DMS153 treated with DMSO at 0.1 percent for 48 hours (cell line): ENCODE measurements around the gene HDAC4.

Source experiments
- DNase-seq: peaks from one replicate; lab custom pipeline; 2025; ENCODE audit not compliant: unreplicated experiment; lab: John Stamatoyannopoulos, UW

Gene HDAC4

DNA sequence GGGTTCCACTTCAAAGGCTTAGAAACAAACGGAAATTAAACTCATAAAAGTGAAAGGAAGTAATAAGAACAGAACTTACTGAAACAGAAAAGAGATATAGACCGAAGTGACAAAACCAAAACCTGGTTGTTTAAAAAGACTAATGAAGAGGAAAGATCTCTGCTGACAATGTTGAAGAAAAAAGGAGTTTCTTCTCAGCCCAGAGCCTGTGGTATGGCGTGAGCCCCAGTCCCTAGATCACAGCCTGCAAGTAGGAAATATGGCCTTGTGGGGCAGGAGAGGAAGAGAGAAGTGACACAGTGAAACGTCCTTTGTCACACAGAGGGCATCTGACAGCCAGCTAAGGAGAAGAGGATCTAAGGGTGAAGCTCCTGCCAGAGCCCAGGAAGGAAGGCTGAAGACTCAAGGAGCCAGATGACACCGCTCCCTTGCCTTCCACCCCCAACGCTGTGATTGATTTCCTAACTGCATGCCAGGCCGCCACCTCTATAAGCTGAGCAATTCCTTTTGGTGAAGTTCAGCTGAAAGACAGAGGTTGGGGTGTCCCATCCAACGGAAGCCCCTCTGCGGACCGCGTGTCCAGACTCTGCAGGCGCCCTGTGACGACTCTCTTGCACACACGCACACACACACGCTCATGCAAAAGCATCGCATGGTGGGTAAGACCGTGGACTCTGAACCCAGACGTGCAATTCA lies 141.1 kb downstream of the HDAC4 start:
- no peak for DNase-seq

DNA sequence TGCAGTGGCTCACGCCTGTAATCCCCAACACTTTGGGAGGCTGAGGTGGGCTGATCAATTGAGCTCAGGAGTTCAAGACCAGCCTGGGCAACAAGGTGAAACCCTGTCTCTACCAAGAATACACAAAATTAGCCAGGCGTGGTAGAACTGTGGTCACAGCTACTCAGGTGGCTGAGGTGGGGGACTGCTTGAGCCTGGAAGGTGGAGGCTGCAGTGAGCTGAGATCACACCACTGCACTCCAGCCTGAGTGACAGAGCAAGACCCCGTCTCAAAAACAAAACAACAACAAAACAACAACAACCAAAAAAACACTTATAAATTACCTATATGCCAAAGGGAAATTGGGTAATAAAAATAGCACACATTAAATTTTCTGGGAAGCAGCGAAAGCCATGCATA lies 141.6 kb downstream of the HDAC4 start:
- DNase-seq: no peak

DNA sequence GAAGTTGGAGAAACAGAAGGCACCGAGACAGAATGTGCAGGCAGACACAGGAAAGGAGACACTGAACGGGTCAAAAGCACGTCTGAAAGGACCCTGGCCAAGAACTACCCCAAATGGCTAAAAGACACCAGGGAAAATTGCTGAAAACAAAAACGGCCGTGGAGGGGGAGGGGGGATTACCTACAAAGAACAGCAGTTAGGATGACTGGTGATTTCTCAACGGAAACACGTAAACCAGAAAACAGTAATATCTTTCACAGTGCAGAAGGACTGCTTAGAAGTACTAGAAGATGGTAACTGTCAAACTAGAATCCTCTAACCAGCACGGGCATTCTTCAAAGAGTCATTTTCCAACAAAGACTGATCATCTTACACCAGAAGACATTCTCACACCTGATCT lies 142.6 kb downstream of the HDAC4 start:
- no peak for DNase-seq

DNA sequence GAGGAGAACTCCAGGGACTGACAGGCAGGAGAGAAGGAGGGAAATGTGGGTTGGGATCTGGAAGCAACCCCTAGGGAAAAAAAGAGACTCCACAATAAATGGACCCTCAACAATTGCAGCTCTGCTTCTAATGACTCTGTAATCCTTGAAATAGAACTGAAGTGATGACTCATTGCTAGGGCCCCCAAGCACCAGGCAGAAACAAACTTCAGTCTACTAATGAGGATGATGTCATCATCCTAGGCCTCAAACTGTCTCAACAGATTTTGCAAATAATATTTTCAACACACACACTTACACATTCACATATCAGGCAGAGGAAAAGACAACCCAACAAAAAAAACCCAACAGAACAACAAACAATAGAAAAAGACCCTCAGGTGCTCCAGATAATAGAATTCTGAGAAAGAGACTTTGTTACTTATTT lies 143.3 kb downstream of the HDAC4 start:
- no peak for DNase-seq

DNA sequence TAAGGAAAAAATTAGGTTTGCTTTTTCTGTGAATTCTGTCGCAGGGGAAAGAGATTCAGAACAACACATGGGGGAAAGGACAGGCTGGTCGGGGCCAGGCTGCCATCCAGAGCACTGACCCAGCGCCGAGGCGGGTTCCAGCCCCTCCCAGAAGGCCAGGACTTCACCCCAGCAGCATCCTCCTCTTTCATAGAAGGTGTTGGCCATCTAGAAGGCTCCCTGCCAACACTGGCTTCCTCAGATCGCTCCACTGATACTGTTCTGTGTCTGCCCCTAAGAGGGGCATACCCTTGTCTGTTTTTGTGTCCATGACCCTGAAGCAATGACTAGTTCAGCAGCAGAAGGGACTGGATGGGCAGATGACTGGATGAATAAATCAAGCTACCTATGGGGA lies 144.5 kb downstream of the HDAC4 start:
- DNase-seq: no peak

DNA sequence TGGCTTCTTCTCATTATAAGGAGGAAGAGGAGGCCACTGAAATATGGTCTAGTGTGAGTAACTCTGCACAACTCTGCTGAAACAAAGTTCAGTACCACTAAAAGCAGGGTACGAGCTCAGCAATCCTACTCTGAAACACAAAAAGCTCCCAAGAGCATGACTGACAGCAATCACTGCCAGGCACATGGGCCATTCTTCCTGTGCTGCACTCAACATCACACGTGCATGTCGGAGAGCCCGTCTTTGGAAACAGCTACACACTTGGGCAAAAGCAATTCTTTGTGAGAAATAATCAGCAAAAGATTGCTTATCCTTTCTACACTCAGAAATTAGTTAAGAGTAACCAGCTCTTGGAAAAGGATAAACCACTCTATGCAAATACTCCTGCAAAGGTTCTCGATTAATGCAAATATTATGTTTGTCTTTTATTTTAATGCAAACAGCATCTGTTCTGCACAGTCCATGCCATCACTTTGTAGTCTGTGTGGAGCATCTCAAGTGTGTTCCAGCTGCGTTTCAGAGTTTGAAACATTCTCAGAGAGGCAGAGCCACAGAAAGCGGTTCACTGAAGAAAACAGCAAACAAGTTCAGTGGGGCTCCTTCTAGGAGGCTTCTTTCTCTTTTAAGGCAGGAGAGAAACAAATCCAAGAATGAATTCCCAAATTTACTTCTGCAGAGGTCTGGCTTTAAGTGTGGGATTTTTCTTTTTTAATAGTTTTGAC lies 145.0 kb downstream of the HDAC4 start:
- DNase-seq: no peak

DNA sequence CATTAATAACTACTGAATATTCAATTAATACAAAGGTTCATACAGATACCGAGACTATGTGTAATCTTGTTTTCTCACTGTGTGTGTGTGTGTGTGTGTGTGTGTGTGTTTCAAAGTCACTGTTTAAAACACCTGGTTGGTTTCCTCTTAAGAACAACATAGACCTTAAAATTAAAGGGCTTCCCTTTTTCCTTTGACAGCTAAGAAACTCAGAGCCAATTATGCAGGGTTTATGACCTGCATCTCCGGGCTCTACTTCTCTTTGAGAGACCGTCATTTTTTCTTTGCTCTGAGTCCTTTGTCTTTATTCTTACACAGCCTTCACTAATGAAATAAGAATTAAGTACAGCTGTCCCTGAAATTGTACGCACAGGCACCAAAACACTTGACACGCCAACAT lies 145.6 kb downstream of the HDAC4 start:
- no peak for DNase-seq

DNA sequence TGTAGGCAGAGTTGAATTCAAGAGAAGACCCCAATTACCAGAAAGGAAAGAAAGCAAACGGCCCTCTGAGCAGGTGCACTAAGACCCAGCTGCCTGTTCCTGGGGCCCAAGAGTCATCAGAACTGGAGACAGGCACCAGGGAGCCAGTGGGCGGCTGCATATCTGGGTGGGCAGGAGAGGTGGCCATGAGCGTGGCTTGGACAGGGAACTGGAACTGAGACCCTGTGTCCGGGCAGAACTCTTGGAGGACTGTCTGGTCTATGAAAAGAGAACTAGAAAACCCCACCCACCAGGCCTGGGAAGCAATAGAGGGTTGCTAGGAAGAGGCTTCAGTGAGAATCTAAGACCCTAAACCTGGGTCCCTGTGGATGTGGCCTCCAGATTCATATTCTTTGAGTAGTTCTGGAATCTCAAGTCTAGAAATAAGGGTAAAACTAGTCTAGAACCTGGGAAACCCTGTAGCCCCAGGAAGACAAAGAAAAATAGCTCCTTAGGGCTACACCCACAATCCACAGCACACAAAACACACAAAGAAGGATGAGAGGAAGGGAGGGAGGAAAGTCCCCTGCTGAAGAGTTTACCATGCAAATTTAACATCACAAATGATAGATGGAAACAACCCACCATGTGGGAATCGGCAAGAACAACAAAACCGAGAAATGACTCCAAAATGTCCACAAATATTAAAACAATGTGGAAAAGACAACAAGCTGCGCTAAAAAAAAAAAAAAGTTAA lies 147.0 kb downstream of the HDAC4 start:
- DNase-seq: no peak

DNA sequence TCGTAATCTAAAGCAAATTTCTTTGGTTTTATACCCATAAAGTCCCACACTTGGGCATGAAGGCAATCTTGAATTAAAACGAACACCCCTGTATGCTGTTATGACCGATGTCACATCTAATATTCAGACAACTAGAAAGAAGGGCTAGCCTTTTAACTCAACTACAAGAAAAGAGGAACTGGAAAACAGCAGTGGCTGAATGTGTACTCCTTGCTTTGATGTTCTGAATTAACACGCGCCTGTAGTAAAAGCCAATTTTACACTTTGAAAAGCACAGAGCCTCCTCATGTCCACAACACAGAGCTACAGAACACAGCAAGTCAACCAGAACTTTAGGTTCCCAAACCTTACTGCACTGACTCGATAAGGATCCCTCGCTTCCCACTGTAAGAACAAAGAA lies 147.6 kb downstream of the HDAC4 start:
- no peak for DNase-seq

DNA sequence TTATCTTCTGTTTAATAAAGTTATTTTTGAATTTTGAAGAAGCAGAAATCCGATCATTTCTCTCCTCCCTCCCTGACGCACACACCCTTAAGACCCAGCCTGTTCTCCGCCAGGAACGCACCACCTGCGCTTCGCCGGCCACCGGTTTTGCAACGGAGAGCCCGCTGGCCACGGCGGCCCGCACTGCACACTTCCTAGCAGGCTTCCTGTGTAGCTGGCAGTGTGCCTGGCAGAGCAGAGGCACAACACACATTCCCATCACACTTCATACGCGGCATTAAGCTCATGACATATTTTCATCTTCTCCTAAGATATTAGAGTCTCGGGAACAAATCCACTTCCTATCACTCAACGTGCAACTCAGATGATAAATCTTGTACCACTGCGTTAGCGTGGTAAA lies 148.0 kb downstream of the HDAC4 start:
- no peak for DNase-seq

DNA sequence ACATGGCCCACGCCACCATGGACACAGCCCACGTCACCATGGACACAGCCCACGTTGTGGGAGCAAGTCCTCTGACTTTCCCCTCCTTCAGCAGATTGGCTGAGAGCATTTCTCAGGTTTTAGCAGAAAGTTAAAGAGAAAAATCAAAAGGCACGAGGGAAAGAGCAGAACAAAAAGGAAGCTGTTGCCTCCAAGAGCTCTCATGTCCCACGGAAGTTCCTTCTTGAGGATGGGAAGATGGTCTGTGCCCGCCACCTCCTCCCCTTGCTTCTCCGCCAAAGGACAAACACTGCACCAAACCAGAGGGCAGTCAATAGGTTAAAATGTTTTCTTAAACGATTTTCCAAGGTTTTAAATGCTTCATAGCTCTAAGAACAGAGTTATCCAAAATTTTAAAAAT lies 148.4 kb downstream of the HDAC4 start:
- no peak for DNase-seq

DNA sequence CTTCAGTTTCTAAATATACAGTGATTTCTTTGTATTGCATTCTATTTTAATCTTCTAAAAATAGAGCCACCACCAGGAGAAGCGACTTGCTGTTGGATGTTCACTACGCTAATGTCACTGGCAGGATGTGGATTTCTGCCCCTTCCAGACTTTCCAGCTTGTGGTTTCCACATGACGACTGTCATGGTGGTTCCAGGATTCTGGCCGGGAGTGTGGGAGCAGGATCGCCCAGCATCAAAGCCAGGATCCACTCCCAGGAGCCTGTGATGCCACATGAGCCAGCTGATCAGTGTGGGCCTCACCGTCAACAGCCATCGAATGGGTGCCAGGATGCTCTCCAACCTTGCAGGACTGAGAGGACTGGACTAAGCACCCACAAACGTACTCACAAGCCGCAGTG lies 148.8 kb downstream of the HDAC4 start:
- no peak for DNase-seq

DNA sequence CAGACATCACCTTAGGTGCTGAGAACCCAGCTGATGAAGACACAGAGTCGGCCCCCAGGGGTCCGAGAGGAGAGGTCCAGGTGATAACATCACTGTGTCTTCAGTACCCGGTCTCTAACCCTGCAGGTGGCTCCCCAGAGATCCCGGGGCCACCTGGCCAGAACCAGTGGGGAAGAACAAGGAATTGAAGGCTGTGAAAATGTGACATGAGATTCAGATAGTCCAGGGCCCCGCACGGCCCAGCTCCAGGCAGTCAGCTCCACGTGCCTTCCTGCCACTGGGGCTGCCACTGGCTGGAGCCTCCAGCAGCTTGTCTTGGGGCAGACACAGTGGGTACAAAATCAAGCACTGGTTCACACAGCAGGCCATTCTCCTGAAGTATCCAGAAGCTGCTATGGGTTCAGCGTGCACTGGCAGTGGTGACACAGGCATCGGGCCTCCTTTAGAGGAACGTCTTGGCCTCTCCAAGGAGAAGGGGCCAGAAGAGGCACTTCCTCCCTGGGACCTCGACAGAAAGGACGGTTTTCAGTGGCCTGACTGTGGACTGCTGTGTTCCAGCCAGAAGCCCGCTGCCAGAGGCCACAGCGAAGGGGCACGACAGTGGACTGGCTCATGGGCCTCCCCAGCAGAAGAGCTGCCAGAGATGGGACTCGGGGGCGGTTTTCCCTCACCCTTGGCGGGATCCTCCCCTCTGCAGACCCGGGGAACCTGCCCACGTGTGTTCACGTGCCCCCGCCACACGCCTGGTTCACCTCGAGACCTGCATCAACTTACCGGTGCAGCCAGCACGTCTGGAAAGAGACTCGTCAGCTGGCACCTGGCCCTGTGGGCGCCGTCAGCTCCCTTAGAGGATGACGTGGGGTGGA lies 150.4 kb downstream of the HDAC4 start:
- DNase-seq: no peak

DNA sequence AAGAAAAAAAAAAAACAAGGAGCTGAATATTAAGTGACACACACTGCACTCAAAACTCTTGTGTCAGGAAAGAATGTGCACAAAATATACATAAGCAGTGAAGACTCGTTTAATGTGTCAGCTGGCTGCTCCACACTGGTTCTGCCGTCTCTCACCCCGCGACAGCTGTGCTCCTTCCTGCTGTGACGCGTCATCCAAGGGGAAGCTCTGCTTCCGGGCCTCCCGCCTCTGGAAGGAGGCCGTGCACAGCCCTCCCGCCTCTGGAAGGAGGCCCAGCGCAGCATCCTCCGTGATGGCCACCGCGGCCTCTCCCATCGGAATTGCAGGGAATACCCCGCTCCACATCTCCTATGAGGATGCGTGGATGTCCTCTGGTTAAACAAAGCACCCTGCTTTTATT lies 151.0 kb downstream of the HDAC4 start:
- no peak for DNase-seq

DNA sequence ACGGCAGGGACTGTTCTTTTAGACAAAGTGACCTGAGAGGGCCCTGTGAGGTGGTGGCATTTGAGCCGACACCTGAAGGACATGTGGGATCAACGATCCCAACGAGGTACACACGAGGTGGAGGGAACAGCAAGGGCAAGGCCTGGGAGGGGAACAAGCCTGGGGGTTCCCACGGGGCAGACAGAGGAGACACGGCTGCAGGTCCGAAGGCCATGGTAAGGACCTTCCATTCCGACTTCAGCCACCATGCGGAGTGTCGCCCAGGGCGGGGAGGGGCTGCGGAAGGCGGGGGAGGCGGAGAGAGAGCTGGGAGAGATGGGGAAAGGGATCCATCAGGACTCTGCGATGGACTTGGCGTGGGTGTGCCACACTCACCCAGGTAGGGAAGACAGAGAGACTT lies 151.8 kb downstream of the HDAC4 start:
- no peak for DNase-seq

DNA sequence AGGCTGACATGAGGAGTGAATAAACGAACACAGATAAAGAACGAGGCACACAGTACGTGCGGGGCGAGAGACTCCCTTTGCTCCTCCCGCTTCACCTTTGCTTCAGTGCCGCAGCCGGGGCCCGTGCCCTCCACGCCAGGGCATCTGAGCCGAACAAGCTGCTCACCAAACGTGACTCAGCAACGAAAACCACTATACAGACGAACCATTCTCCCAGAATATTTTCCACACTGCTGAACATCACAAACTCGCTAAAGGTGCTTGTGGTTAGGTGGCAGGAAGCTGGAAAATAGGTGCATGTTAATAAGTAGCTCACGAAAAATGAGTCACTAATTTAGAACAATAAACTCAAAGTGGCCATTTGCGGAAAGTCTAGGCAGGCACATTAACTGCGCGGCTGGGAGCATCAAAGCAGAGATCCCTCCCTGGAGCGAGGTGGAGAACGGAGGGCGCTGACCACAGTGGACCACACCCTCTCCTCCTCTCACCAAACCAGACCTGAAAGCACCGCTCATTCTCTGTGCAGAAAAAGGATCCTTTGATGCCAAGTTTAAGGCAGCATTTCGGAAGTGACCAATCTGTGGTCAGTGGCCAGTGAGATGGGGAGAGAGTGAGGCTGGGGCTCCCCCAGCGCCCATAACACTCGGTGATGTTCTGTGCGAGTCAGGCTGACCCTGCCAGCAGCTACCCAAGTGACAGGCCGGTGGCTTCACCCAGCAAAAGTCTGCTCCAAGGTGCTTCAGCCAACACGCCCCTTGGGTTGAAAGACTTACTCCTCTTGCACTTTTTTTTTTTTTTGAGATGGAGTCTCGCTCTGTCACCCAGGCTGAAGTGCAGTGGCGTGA lies 153.2 kb downstream of the HDAC4 start:
- DNase-seq: peak; percentile 22

DNA sequence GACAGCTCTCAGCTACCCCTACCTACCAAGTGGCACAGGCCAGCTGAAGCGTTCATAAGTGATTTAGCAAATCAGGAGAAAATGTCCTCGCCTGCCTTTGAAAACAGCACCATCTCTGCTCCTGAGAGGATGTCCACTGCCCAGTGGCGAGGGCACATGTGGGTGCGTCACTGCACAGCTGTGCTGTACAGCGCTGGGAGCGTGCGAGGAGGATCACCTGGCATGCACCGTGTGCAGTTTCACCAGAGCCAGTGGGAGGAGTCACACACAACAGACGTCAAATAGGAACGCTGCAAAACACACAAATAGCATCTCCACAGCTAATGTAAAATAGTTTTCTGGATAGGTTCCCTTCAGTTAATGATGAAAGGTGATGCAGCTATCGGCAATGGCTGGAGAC lies 154.1 kb downstream of the HDAC4 start:
- peak; percentile 79 for DNase-seq

DNA sequence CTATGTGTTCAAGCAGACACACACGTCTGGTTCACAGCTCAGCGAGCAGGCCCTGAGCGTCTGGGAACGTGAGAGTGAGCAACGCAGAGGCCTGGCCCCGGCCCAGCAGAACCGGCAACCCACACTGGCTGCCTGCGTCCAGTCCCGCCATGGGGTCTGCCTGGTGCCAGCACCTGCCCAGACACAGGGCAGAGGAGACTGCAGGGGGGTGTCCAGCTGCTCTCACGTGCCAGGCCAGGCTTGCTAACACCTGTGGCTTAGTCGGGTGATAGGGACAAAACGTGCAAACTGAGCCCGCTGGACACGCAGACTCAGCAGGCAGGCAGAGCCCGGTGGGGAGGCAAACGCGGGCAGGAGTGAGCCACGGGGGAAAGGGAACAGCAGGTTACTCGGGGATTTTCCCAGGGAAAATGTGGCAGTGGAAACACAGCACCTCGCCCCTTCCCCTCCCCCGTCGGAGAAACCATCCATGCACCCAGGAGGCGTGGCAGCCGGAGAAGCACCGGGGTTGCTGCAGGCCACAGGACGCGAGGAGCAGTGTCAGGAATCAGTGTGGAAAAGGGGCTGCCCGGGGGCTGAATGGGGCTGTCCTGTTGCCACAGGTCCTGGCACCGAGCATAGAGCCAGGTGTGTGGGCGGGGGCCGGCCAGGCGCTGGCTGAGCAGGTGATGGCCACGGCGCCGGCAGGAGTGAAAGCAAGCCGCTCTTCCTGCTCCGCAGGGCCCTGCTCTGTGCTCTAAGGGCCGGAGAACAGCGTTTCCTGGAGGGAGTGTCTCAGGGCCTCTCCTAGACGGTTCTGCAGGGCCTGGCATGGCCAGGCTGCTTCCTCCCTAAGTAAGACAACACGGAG lies 154.7 kb downstream of the HDAC4 start:
- peak; percentile 61 for DNase-seq

DNA sequence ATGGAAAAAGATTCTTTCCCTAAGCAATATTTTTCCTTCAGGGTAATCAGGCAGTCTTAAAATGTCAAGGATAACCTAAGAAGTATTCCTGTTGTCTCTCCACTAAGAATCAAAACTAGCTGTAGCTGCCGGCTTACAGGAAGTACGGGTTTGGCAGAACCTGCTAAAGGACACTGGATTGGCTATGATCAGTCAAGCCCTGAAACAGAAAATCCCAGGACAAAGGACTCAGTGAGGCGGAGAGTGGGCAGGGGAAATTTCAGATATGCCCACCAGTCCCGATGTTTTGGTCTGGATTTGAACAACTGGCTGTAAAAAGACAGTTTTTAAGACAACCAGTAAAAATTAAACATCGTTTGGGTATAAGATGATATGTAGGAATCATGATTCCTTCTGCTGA lies 155.7 kb downstream of the HDAC4 start:
- DNase-seq: no peak
